ENCODE measurements around the gene CCRL2.

Gene CCRL2

DNA sequence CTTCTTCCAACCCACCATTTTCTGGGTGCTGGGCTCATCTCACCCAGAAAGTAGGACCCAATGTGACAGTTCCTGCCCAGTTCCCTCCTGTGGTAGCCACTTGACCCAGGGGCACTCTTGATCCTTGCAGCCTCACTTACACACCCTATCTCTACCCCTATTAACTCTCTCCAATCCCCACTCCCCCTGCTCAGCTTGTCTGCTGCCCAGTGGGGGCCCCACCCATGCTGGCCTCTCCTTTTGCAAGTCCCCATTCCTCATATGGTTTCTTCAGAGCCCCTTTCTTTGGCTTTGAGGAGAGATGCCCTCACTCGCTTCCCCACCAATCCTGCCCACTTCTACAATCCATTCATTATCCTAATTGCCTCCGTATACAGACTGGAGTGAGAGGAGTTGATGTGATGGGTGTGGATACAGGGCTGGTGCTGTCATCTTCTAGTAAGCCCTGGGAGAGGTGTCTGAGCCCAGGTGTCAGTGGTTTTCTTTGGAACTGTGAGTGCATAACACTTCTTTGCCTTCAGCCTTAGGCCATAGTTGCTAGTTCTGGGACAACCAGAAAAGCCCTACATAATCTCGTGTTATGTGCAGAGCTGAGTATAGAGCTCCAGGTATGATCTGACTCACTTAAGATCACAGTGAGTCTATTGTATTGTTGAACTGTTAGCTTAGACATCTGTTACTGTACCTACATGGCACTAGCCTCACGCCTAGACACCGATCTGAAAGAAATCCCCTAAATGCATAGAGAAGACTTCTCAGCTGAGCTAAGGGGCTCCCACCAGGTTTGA is 41.1 kb upstream of the CCRL2 start:
- no peak for DNase-seq (ENCODE audit: extremely low read depth, low read depth)
- TF ChIP-seq, protein P1, sequence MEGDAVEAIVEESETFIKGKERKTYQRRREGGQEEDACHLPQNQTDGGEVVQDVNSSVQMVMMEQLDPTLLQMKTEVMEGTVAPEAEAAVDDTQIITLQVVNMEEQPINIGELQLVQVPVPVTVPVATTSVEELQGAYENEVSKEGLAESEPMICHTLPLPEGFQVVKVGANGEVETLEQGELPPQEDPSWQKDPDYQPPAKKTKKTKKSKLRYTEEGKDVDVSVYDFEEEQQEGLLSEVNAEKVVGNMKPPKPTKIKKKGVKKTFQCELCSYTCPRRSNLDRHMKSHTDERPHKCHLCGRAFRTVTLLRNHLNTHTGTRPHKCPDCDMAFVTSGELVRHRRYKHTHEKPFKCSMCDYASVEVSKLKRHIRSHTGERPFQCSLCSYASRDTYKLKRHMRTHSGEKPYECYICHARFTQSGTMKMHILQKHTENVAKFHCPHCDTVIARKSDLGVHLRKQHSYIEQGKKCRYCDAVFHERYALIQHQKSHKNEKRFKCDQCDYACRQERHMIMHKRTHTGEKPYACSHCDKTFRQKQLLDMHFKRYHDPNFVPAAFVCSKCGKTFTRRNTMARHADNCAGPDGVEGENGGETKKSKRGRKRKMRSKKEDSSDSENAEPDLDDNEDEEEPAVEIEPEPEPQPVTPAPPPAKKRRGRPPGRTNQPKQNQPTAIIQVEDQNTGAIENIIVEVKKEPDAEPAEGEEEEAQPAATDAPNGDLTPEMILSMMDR (IDR thresholded peaks at IDR 0.05; ENCODE audit: low read depth, low read length): no peak

DNA sequence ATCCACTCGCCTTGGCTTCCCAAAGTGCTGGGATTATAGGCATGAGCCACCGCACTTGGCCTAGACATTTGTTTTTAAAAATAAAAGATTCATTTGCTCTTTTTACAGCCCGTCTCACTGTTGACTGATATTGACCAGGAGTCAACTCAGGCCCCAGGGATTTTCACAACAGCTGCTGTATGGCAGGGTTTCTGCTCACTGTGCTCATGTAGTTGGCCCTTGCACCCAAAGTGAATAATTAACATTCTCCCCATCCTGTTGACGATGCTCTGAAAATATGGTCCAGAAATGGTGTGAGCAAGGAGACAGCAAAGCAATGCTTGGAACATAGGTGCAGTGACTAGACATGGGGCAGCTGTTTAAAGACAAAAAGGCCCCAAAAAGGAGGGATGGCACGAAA is 39.2 kb upstream of the CCRL2 start:
- TF ChIP-seq, protein P1 (IDR thresholded peaks at IDR 0.05; ENCODE audit: low read depth, low read length): no peak
- no peak for DNase-seq (ENCODE audit: extremely low read depth, low read depth)

DNA sequence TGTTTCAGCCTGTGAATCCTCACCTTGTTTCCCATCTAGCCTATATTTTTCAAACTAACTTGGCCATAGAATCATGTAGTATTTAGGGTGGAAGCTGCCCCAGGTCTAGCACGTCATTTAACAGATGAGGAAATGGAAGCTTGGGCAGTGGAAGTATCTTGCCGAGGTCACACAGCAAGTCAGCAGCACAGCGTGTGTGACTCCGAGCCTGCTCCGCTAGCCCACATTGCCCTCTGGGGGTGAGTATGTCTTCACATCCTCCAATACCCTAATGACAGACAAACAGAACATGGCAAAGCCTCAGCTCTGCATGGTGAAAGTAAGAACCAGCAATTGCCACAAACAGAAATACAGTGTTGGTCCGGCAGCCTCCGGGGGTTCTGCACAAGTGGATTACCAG is 38.5 kb upstream of the CCRL2 start:
- no peak for DNase-seq (ENCODE audit: extremely low read depth, low read depth)
- TF ChIP-seq, protein P1 (IDR thresholded peaks at IDR 0.05; ENCODE audit: low read depth, low read length): no peak

DNA sequence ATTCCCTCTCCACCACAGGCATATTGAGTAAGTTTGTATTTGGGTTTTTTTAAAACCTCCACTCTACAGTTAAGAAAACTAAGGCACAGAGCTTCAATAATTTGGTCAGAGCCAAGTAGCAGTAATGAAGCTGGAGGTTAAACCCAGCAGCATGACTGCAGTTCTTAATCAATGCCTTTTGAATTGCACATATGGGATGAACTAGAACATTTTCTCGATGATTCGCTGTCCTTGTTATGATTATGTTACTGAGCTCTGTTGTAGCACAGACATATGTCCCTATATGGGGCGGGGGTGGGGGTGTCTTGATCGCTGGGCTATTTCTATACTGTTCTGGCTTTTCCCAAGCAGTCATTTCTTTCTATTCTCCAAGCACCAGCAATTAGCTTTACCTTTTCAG is 37.9 kb upstream of the CCRL2 start:
- no peak for DNase-seq (ENCODE audit: extremely low read depth, low read depth)
- TF ChIP-seq, protein P1 (IDR thresholded peaks at IDR 0.05; ENCODE audit: low read depth, low read length): no peak

DNA sequence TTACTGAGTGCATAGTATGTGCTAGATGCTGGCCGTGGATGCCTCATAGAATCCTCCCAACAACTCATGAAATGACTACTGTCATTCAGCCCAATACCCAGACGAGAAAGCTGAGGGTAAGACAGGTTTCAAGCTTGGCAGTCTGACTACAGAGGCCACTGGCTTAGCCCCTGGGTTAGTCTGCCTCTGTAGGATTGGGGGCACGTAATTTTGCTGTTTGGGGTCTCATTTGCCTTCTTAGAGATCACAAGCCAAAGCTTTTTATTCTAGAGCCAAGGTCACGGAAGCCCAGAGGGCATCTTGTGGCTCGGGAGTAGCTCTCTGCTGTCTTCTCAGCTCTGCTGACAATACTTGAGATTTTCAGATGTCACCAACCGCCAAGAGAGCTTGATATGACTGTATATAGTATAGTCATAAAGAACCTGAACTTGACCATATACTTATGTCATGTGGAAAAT is 37.4 kb upstream of the CCRL2 start:
- DNase-seq (ENCODE audit: extremely low read depth, low read depth): no peak
- TF ChIP-seq, protein P1 (IDR thresholded peaks at IDR 0.05; ENCODE audit: low read depth, low read length): no peak

DNA sequence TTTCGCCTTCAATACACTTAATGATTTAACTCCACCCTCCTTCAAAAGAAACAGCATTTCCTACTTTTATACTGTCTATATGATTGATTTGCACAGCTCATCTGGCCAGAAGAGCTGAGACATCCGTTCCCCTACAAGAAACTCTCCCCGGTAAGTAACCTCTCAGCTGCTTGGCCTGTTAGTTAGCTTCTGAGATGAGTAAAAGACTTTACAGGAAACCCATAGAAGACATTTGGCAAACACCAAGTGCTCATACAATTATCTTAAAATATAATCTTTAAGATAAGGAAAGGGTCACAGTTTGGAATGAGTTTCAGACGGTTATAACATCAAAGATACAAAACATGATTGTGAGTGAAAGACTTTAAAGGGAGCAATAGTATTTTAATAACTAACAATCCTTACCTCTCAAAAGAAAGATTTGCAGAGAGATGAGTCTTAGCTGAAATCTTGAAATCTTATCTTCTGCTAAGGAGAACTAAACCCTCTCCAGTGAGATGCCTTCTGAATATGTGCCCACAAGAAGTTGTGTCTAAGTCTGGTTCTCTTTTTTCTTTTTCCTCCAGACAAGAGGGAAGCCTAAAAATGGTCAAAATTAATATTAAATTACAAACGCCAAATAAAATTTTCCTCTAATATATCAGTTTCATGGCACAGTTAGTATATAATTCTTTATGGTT is 36.1 kb upstream of the CCRL2 start, which contains the start of gene CCR5:
CCR5 (plus strand) TSS at position 108 of the 680 bp plus-strand sequence. CDS start 1,957 bp downstream, outside the sequence.
- TF ChIP-seq, protein P1 (IDR thresholded peaks at IDR 0.05; ENCODE audit: low read depth, low read length): no peak
- DNase-seq (ENCODE audit: extremely low read depth, low read depth): no peak
